ELR (cell line): ENCODE data around the gene MAPK8IP3.
A peak's percentile ranks its signal among the peaks of the same experiment; 100 is the strongest.

Experiments used
- DNase-seq: peaks from one replicate; pipeline ENCODE4 v3.0.0-alpha.2; 2015; ENCODE audit warnings: low read depth

The MAPK8IP3 gene

DNA sequence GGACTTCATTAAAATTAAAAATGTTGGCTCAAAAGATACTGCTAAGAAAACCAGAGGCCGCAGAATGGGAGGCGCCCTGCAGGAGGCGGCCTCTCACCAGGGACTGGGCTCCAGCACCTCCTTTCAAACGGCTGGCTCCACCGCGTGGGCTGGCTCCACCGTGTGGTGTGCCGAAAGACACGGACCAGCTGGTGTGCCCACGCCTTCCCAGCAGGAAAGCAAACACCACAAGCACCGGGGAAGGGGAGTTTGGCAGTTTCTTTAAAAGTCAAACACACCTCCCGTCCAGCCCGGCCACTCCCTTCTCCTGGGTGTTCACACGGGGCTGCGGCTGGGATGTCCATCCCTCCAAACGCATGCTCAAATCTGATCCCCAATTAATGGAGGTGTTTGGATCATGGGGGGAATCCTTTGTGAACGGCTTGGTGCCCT lies 106.8 kb downstream of the MAPK8IP3 start:
- DNase-seq, result peak; percentile 23

DNA sequence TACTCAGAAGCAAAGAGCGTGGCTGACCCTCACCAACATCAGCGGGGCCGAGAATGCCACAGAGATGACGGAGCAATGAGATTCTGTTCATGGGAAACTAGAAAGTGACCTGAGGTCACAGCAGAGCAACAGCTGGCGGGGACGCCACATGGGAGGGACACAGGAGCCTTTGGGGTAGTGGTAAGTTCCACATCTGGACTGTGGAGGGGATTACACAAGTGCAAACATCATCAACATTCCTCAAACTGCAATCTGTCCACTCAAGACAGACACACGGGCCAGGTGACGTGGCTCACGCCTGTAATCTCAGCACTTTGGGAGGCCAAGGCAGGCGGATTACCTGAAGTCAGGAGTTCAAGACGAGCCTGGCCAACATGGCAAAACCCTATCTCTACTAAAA lies 109.5 kb downstream of the MAPK8IP3 start:
- no peak for DNase-seq

DNA sequence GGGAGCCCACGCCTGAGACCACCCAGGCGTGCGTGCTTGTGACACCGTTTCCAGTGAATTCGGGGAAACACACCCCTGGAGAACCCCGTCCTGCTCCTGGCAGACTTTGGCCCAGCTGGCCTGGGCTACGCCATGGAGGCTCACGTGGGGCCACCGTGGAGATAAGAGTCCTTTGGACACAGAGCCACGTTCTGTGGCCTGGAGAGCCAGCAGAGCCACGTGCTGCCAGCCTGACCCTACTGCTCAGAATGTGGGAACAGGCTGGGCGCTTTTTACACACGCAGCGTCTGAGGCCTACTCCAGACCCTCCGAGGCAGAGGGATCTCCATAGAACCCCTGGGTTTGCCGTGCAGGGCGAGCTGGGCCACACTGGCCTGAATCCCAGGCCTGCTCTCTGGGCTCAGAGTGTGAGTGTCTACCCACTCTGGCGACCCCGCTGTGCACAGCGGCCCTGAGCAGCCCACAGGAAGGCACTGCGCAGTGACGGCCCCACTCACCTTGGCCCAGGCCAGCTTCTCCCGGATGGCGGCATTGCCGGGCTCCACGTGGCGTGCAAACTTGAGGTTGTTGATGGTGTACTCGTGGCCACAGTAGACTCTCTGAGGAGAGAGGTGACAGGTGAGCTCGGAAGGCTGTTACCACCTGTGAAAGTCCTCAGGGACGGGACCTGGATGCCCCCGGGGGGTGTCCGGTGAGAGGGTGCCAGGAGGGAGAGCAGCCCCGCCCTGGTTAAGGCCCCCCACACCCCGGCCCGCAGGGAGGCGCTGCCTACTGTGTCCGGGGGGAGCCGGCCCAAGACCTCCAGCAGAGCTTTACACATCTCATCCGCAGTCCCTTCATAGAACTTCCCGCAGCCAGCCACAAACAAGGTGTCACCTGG lies 110.6 kb downstream of the MAPK8IP3 start:
- DNase-seq, result no peak

DNA sequence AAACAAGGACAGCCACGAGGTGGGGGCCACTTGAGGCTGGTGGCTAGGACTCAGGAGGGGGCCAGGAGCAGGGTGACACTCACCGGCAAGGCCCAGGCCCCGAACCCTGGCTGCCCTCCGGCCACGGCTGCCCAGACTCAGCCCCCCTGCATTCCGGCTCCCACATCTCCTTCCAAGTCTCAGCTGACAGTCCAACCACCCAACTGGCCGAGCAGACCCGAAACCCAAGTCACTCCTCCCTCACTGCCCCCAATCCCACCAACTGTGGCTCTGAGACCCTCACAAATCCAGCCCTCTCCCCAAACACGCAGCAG lies 111.2 kb downstream of the MAPK8IP3 start:
- DNase-seq, result no peak

DNA sequence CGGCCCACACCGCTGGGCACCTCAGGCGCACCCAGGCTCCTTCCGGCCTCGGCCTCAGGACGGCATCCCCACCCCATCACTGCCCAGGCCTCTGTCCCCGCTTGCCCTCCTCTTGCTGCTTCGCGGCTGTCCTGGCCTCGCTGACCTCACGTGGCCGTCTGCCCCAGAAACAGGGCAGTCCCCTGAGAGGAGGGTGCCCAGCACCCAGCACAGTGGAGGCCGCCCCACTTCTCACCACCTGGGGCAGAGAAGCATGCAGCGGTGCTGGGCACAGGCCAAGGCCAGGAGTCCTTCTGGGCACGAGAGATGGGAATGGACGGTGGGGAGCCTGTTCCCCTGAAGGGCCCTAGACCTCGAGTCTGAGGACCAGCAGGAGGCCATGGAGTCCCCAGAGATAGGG lies 111.7 kb downstream of the MAPK8IP3 start:
- no peak for DNase-seq

DNA sequence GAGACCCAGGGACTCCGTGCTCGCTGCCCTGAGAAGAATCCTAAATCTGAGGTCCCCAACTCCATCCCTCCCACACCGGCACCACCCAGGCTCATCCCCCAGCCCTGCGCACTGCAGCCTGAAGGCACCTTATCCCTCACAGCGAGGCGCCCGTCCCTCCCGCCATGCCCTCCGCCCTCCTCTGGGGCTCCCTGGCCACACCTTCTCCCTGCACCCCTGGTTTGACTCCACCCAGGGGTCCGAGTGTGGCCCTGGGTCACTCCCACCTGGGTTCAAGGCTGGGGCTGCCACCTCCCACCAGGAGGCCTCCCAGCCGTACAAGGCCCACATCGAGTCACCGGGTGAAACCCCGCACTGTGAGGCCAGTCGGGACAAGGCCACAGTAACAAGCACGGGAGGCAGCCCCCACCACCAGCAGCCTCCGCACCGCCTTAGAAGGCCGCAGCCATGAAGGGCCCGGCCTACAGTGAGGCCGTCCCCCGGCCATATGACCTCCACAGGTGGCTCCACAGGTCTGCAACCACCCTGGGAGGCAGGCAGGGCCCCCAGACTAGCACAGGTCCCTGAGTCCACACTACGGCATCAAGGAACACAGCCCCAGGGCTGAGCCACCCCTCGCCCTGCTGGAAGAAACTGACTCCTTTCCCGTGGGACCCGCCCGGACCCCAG lies 112.3 kb downstream of the MAPK8IP3 start:
- DNase-seq, result no peak

DNA sequence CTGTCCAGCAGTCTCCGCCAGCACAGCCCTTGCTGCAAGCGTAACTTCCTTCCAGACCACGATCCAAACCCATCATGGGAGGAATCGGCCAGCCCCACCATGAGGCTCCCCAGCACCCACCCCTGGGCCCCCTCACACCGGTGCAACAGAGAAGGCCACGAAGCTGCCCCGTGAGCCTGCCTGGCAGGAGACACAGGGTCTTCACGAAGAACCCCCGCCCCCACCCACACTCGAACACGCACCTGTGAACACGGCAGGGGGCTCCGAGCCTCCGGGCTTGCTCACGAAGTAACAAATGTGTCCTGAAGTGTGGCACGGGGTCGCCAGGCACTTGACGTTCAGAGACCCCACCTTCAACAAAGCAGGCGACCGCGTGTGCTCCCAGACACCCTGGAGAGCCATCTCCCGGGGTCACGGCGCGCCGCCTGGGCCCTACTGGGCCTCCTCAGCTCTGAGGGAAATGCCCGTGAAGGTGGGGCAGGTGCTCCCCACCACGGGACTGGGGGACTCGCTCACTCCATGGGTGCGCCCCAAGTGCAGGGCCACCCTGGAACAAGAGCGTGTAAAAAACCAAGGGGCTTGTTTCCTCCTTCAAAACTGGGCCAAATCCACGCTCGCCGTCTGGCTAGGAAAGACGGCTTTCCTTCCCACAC lies 113.0 kb downstream of the MAPK8IP3 start:
- DNase-seq, result no peak

DNA sequence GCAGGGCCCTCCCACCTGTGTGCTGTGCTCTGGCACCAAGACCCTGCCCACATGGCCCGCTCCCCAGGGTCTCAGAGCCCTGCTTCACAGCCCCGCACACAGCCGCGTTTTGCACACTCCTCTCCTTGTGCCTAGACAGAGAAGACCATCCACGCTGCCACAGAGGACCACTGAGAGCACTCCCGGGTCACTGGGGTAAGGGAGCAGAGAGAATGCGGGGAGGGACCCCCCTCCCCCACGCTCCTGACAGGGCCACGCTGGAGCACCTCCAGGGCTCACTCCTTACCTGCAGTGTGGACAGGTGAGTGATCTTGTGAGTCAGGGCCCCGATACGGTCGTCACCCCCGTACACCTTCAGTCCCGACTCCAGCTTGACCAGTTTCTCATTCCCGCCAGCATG lies 113.6 kb downstream of the MAPK8IP3 start:
- no peak for DNase-seq
